AG09309 (cell line): ENCODE measurements around the gene THSD4.

ENCODE experiments used
- DNase-seq: peaks from one replicate; pipeline ENCODE4 v3.0.0-alpha.2; 2010; ENCODE audit warnings: low read depth
- H3K4me3 ChIP-seq: 2 replicates; pipeline ENCODE4 v1.5.1; 2011; ENCODE audit warnings: mild to moderate bottlenecking, low read depth, low read length, moderate library complexity; ENCODE audit not compliant: control insufficient read depth
- CTCF ChIP-seq: IDR thresholded peaks from 2 replicates; pipeline ENCODE4 v1.5.1; 2011; ENCODE audit warnings: mild to moderate bottlenecking, low read depth, low read length, inconsistent platforms; ENCODE audit not compliant: insufficient read depth, control insufficient read depth; ENCODE audit errors: missing control alignments

Gene THSD4

DNA sequence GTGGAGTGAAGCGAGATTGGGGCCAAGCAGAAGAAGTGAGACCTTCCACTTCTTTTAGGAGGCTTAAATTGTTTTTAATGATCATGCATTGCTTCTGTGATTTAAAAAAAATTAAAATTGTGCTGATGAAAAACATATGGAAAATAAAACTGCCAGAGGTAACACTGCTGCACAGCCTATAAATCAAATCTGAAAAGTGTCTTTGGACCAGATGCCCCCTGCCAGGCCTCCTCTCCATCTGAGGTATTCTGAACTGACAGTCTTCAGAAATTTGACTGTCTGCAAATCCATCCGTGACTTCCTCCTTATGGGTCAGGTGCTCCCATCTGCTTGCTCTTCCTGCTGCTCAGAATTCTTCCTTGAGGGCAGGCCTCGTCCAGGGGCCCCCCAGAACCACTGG is 586.5 kb downstream of the THSD4 start:
- no peak for DNase-seq
- no peak for TF ChIP-seq CTCF
- H3K4me3 ChIP-seq = no peak overlapping the region

GRCh38 chr15:71702496-71702895 is 587.2 kb downstream of the THSD4 start:
- no peak for DNase-seq
- TF ChIP-seq CTCF = no peak
- no peak overlapping the region for H3K4me3 ChIP-seq

GRCh38 chr15:71705151-71705550 is 589.9 kb downstream of the THSD4 start:
- no peak overlapping the region for H3K4me3 ChIP-seq
- no peak for TF ChIP-seq CTCF
- DNase-seq = no peak

GRCh38 chr15:71706461-71707229 is 591.4 kb downstream of the THSD4 start:
- no peak for TF ChIP-seq CTCF
- no peak overlapping the region for H3K4me3 ChIP-seq
- no peak for DNase-seq

- DNase-seq = peak; percentile 46
- peak; percentile 9 for TF ChIP-seq CTCF
- no peak overlapping the region for H3K4me3 ChIP-seq
Measured at GRCh38 chr15:71707230-71708050, 592.2 kb downstream of the THSD4 start.

- DNase-seq = no peak
- TF ChIP-seq CTCF = no peak
Measured at GRCh38 chr15:71708051-71708429, 592.8 kb downstream of the THSD4 start.

DNA sequence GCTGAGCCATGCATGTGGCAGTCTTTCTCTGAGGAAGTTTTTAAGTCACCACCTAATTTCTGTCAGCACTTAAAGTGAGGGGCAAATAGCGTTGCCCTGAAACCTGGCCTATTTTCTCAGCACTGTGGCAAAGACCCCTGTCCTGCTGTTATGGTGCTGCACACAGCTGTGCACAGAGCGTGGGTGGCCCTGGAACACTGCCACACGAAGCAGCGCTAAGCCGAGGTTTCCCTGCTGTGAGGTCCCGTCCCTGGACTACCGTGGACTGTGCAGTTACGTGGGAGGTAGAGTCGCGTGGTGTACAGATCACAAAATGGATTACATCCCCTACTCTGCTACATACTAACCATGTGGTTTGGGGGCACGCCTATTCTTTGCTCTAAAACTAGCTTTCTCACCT is 593.5 kb downstream of the THSD4 start:
- no peak for DNase-seq
- TF ChIP-seq CTCF = no peak
- H3K4me3 ChIP-seq = no peak overlapping the region

More at GRCh38 chr15:71708051-71708429, 592.8 kb downstream of the THSD4 start:
- H3K4me3 ChIP-seq = no peak overlapping the region
